Liver (tissue), 9 donors: ENCODE measurements around the gene STAC2. TPM values are rescaled to one million over a fixed set of nuclear protein-coding genes. Genes with fewer than 3 reads are reported as not detected.

Experiments
- DNase-seq: peaks from one replicate; pipeline ENCODE4 v3.0.0-alpha.2; 2017; ENCODE audit warnings: low spot score
- H3K27ac ChIP-seq, 2 donors: one replicate each; pipeline ENCODE4 v1.7.0; 2013; ENCODE audit warnings: inconsistent platforms in 2 of 2, low read length in 2 of 2, control low read depth in 1 of 2, low read depth in 1 of 2, mild to moderate bottlenecking in 1 of 2
- H3K27me3 ChIP-seq, 4 donors: one replicate each; pipeline versions ENCODE4 v1.6.1 to v1.7.0; 2013; ENCODE audit warnings: low read length in 3 of 4, inconsistent platforms in 1 of 4, mild to moderate bottlenecking in 1 of 4, moderate library complexity in 1 of 4; ENCODE audit not compliant: control insufficient read depth in 4 of 4, insufficient read depth in 4 of 4
- H3K36me3 ChIP-seq, 4 donors: one replicate each; pipeline versions ENCODE4 v1.6.1 to v1.7.0; 2013; ENCODE audit warnings: low read length in 3 of 4, mild to moderate bottlenecking in 3 of 4, low read depth in 1 of 4, moderate library complexity in 1 of 4; ENCODE audit not compliant: control insufficient read depth in 4 of 4, insufficient read depth in 3 of 4
- H3K4me1 ChIP-seq, 4 donors: one replicate each; pipeline versions ENCODE4 v1.6.1 to v1.7.0; 2013; ENCODE audit warnings: low read length in 3 of 4, mild to moderate bottlenecking in 3 of 4, moderate library complexity in 1 of 4; ENCODE audit not compliant: control insufficient read depth in 4 of 4, insufficient read depth in 4 of 4
- H3K4me3 ChIP-seq, 3 donors: one replicate each; pipeline versions ENCODE4 v1.6.1 to v1.7.0; 2013; ENCODE audit warnings: low read length in 3 of 3, control low read depth in 1 of 3, low read depth in 1 of 3, mild to moderate bottlenecking in 1 of 3
- H3K9ac ChIP-seq, 2 donors: one replicate each; pipeline ENCODE4 v1.7.0; 2013; ENCODE audit warnings: low read length in 2 of 2, mild to moderate bottlenecking in 2 of 2, moderate library complexity in 2 of 2, control low read depth in 1 of 2, low read depth in 1 of 2
- H3K9me3 ChIP-seq, 4 donors: one replicate each; pipeline versions ENCODE4 v1.6.1 to v1.7.0; 2013; ENCODE audit warnings: low read length in 3 of 4; ENCODE audit not compliant: control insufficient read depth in 4 of 4
- ATF3 ChIP-seq: IDR thresholded peaks from 2 replicates; pipeline ENCODE4 v1.6.1; 2016; ENCODE audit warnings: antibody characterized with exemption
- CTCF ChIP-seq: fragments of 150-350 bp; IDR thresholded peaks from 2 replicates; pipeline ENCODE4 v1.5.1; 2017; ENCODE audit warnings: improper control_type of control experiment, low read depth, low read length; ENCODE audit not compliant: missing input control
- EGR1 ChIP-seq, 2 donors: IDR thresholded peaks; 2 replicates each; pipeline ENCODE4 v1.6.1; 2016 to 2018; ENCODE audit warnings: antibody characterized with exemption in 2 of 2, low read depth in 2 of 2
- FOXA1 ChIP-seq: IDR thresholded peaks from 2 replicates; pipeline ENCODE4 v1.6.1; 2016; ENCODE audit warnings: antibody characterized with exemption
- FOXA2 ChIP-seq: IDR thresholded peaks from 2 replicates; pipeline ENCODE4 v1.6.1; 2016; ENCODE audit warnings: antibody characterized with exemption
- GABPA ChIP-seq, 2 donors: IDR thresholded peaks in 1 of 2; conservative IDR thresholded peaks in 1 of 2; 2 replicates each; pipeline ENCODE4 v1.6.1; 2016; ENCODE audit warnings: antibody characterized with exemption in 2 of 2, mild to moderate bottlenecking in 1 of 2, moderate library complexity in 1 of 2
- HNF4G ChIP-seq: IDR thresholded peaks from 2 replicates; pipeline ENCODE4 v1.6.1; 2016; ENCODE audit warnings: antibody characterized with exemption
- JUND ChIP-seq, 2 donors: IDR thresholded peaks; 2 replicates each; pipeline ENCODE4 v1.6.1; 2016; ENCODE audit warnings: antibody characterized with exemption in 2 of 2
- MAX ChIP-seq: IDR thresholded peaks from 2 replicates; pipeline ENCODE4 v1.6.1; 2016; ENCODE audit warnings: antibody characterized with exemption
- NR2F2 ChIP-seq: IDR thresholded peaks from 2 replicates; pipeline ENCODE4 v1.6.1; 2016; ENCODE audit warnings: antibody characterized with exemption
- REST ChIP-seq: IDR thresholded peaks from 2 replicates; pipeline ENCODE4 v1.6.1; 2016; ENCODE audit warnings: antibody characterized with exemption, mild to moderate bottlenecking
- RXRA ChIP-seq, 2 donors: IDR thresholded peaks; 2 replicates each; pipeline ENCODE4 v1.6.1; 2017 to 2018; ENCODE audit warnings: antibody characterized with exemption in 2 of 2, mild to moderate bottlenecking in 1 of 2
- SP1 ChIP-seq: IDR thresholded peaks from 2 replicates; pipeline ENCODE4 v1.6.1; 2018; ENCODE audit warnings: antibody characterized with exemption, mild to moderate bottlenecking
- TAF1 ChIP-seq: conservative IDR thresholded peaks from 2 replicates; pipeline ENCODE4 v1.6.1; 2016; ENCODE audit warnings: antibody characterized with exemption, mild to moderate bottlenecking
- YY1 ChIP-seq: IDR thresholded peaks from 2 replicates; pipeline ENCODE4 v1.6.1; 2016; ENCODE audit warnings: antibody characterized with exemption, mild to moderate bottlenecking
- ZBTB33 ChIP-seq: IDR thresholded peaks from 2 replicates; pipeline ENCODE4 v1.6.1; 2016; ENCODE audit warnings: antibody characterized with exemption
- WGBS: extraction: QIAGEN DNeasy Blood & Tissue Kit; methylation state at CpG from one replicate; pipeline ENCODE4 v1.1.7; 2013; 5-methylcytosine and 5-hydroxymethylcytosine counted together
- polyA plus RNA-seq, 2 donors: library from polyadenylated mRNA; stranded (reverse) in 1 of 2; unstranded in 1 of 2; fragments of 200-250 nt in 1 of 2; fragments of >200 nt in 1 of 2; fragmentation: Nextera tagmentation in 1 of 2; extraction: Ambion mirVana in 1 of 2; gene quantifications; one replicate each; pipeline versions ENCODE4 v1.2.1 to v1.2.3, GENCODE V29; 2013 to 2015
- total RNA-seq, 2 donors: library from RNA; depleted of rRNA; stranded (reverse); fragments of >200 nt; gene quantifications; one replicate each; pipeline ENCODE4 v1.2.3, GENCODE V29; 2014
- donor health status: healthy.
- donor health status: healthy.
- donor health status: healthy.
- donor health status: healthy.
- donor health status: healthy.

The STAC2 gene
- total and polyA plus RNA-seq, 4 donors, result not detected

- peaks cover 0 to 8% (median 3%) of the 10 kb centered on the region in 4 donors for H3K4me1 ChIP-seq
- 94% methylated on average over 16 of the region's 16 CpGs for WGBS
- H3K27ac ChIP-seq, result no peak overlapping the region
- no peaks in the 10 kb centered on the region for H3K27me3 ChIP-seq
- DNase-seq, result no peak
- H3K4me3 ChIP-seq, result no peak overlapping the region
- no peaks in the 10 kb centered on the region for H3K9me3 ChIP-seq
- H3K36me3 ChIP-seq, result no peaks in the 10 kb centered on the region
- no peak overlapping the region for H3K9ac ChIP-seq
- TF ChIP-seq NR2F2, result no peak
- TF ChIP-seq REST, result no peak
- TF ChIP-seq JUND (IDR thresholded peaks at IDR 0.05), result no peak
- no peak for TF ChIP-seq HNF4G
- no peak for TF ChIP-seq SP1
- no peak for TF ChIP-seq EGR1 (IDR thresholded peaks at IDR 0.05; ENCODE audit: low read depth in 2 of 2)
- TF ChIP-seq GABPA (IDR thresholded peaks at IDR 0.05 in 1 of 2, conservative IDR thresholded peaks at IDR 0.05 in 1 of 2), result no peak
- no peak for TF ChIP-seq ZBTB33
- TF ChIP-seq CTCF, result no peak
- TF ChIP-seq ATF3, result no peak
- TF ChIP-seq FOXA2, result no peak
These were observed 32.8 kb downstream of the STAC2 start for GRCh38 chr17:39192901-39193300.

GRCh38 chr17:39191750-39192510 lies 33.8 kb downstream of the STAC2 start:
- Histone ChIP-seq H3K36me3 (no peaks in the 10 kb centered on the region), H3K27ac (no peak overlapping the region), H3K4me1 (peaks cover 0 to under 1% (median under 1%) of the 10 kb centered on the region in 4 donors), H3K4me3 (no peak overlapping the region), H3K27me3 (no peaks in the 10 kb centered on the region), H3K9ac (no peak overlapping the region), H3K9me3 (no peaks in the 10 kb centered on the region)
- TF ChIP-seq EGR1 (IDR thresholded peaks at IDR 0.05; ENCODE audit: low read depth in 2 of 2) (no peak), ATF3 (no peak), REST (no peak), TAF1 (no peak), GABPA (IDR thresholded peaks at IDR 0.05 in 1 of 2, conservative IDR thresholded peaks at IDR 0.05 in 1 of 2) (no peak), FOXA2 (no peak), RXRA (IDR thresholded peaks at IDR 0.05) (no peak), FOXA1 (no peak), MAX (no peak), ZBTB33 (no peak), YY1 (no peak)
- no peak for DNase-seq
- 94% methylated on average over 9 of the region's 9 CpGs for WGBS
